Right cardiac atrium (tissue), 5 donors: ENCODE data around the gene PLEKHA8. TPM values are rescaled to one million over a fixed set of nuclear protein-coding genes. Genes with fewer than 3 reads are reported as not detected.

Experiments used
- ATAC-seq, 2 donors: fragments of 200-7000 bp; cut with Tn5 transposase; one replicate each; pipeline versions ENCODE4 v1.8.0 to v1.9.1; 2020; ENCODE audit warnings: moderate library complexity in 2 of 2, mild to moderate bottlenecking in 1 of 2
- DNase-seq, 3 donors: peaks; one replicate each; pipeline ENCODE4 v3.0.0-alpha.2; 2020
- H3K27ac ChIP-seq: one replicate; pipeline ENCODE4 v1.5.1; 2013; ENCODE audit warnings: mild to moderate bottlenecking, low read length, control low read depth, moderate library complexity
- H3K27me3 ChIP-seq: one replicate; pipeline ENCODE4 v1.6.1; 2013; ENCODE audit not compliant: control insufficient read depth, insufficient read depth
- H3K4me1 ChIP-seq: one replicate; pipeline ENCODE4 v1.6.1; 2013; ENCODE audit warnings: low read length; ENCODE audit not compliant: control insufficient read depth, insufficient read depth
- H3K4me3 ChIP-seq: one replicate; pipeline ENCODE4 v1.5.1; 2013; ENCODE audit warnings: low read length, control low read depth
- H3K9me3 ChIP-seq: one replicate; pipeline ENCODE4 v1.6.1; 2013; ENCODE audit warnings: low read length; ENCODE audit not compliant: control insufficient read depth
- WGBS: extraction: QIAGEN DNeasy Blood & Tissue Kit; methylation state at CpG from one replicate; pipeline ENCODE4 v1.1.7; 2013; 5-methylcytosine and 5-hydroxymethylcytosine counted together
- intact Hi-C, 4 donors: fragments of 100-400 bp; cut with DNase I; formaldehyde crosslinking; loops; one replicate each; pipeline versions ENCODE4 v1.11.0 to v1.14.0; 2022 to 2023
- polyA plus RNA-seq: library from polyadenylated mRNA; stranded (reverse); fragments of 200-250 nt; gene quantifications from one replicate; pipeline ENCODE4 v1.2.3, GENCODE V29; 2013
- total RNA-seq, 4 donors: library from RNA; stranded (reverse); fragmentation: NEBNext Ultra II Directional; extraction: Animal tissue kit (Norgen Biotek cat#: 25700); gene quantifications; one replicate each; pipeline ENCODE4 v1.2.1, GENCODE V29; 2021
- donor health status: healthy with polysubstance abuse.
- donor health status: DM: no; HTN: yes; CAD: no.
- donor health status: DM: no; HTN: no; CAD: no.
- donor health status: DM: no; HTN: yes; CAD: no; lungs with severe emphysema.
- donor health status: DM: yes; HTN: yes; CAD: no.

PLEKHA8 gene
- total and polyA plus RNA-seq, 5 donors = 1.7 to 5.6 (median 4.3) TPM

DNA sequence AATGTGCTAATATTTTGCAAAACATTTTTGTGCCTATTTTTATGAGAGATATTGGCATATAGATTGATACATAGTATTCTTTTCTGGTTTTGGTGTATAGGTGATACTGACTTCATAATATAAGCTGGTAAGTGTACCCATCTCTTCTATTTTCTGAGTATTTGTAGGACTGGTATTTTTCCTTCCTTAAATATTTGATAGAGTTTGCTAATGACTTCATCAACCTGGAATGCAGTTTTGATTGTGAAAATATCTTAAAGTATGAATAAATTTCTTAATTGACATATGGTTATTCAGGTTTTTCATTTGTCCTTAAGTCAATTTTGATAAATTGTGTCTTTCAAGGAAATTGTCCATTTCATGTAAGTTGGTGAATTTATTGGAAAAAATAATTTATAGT, 32.6 kb upstream of the PLEKHA8 start:
- H3K9me3 ChIP-seq = no peaks in the 10 kb centered on the region
- H3K4me3 ChIP-seq = no peak overlapping the region
- no peak overlapping the region for H3K27ac ChIP-seq
- DNase-seq (no peak), ATAC-seq (no peak)
- no peaks in the 10 kb centered on the region for H3K27me3 ChIP-seq
- intact Hi-C loops = no loop called here
- no peaks in the 10 kb centered on the region for H3K4me1 ChIP-seq

DNA sequence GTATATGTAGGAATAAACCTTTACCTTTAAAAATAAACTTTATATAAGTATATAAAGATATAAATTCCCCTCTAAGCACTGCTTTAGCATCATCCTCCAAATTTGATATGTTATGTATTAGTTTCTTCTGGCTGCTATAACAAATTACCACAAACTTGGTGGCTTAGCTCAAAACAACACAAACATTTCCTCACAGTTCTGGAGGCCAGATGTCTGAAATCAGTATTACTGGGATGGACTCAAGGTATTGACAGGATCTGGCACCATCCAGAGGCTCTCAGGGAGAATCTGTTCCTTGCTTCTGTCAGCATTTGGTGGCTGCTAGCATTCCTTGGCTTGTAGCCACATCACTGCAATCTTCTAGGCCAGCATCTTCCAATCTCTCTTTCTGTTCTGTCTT, 31.9 kb upstream of the PLEKHA8 start:
- Histone ChIP-seq H3K4me3 (no peak overlapping the region), H3K9me3 (no peaks in the 10 kb centered on the region), H3K4me1 (no peaks in the 10 kb centered on the region), H3K27ac (no peak overlapping the region), H3K27me3 (no peaks in the 10 kb centered on the region)
- no peak for DNase-seq
- intact Hi-C loops = no loop called here
- ATAC-seq = no peak

- no peaks in the 10 kb centered on the region for H3K9me3 ChIP-seq
Observed at GRCh38 chr7:29998489-29998888, 29.7 kb upstream of the PLEKHA8 start.

DNA sequence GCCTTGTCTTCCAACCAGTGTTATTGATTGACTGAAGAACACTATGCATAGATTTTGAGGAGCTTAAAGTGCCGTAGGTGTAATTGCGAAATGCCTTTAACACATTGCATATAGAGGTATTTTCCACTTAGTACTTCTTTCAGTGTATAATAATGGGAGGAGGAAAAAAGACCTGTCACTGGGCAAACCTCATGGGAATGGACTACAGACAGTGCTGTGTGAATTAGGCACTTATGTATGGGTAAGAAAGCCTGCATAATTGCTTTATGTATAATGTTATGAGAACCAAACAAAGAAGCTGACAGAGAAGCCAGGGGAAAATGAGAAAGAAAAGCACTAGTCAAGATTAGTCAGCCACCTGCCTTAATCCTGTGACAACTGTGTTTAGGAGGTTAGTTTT, 26.2 kb upstream of the PLEKHA8 start:
- intact Hi-C loops = no loop called here
- no peak overlapping the region for H3K27ac ChIP-seq
- no peak for DNase-seq
- WGBS = 89% methylated on average over 2 of the region's 2 CpGs
- no peak overlapping the region for H3K4me3 ChIP-seq
- no peak for ATAC-seq
- H3K4me1 ChIP-seq = no peaks in the 10 kb centered on the region
- H3K9me3 ChIP-seq = no peaks in the 10 kb centered on the region
- no peaks in the 10 kb centered on the region for H3K27me3 ChIP-seq

More at GRCh38 chr7:29998489-29998888, 29.7 kb upstream of the PLEKHA8 start:
- no peak for ATAC-seq
- Histone ChIP-seq H3K27ac (no peak overlapping the region), H3K4me1 (no peaks in the 10 kb centered on the region), H3K4me3 (no peak overlapping the region), H3K27me3 (no peaks in the 10 kb centered on the region)
- intact Hi-C loops = no loop called here
- no peak for DNase-seq

DNA sequence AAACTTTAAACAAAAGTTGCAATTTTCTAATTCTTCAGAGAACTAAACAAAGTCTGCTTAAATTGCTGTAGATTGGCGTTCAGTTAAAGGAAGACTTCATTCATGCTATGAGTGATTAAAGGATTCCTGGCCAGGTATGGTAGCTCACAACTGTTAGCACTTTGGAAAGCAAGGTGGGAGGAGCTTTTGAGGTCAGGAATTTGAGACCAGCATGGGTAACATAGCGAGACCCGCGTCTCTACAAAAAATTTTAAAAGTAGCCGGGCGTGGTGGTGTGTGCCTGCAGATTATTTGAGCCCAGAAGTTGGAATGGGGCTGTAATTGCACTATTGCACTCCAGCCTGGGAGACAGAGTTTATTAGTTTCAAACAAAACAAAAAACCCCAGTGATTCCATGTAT, 25.1 kb upstream of the PLEKHA8 start:
- ATAC-seq (no peak), DNase-seq (no peak)
- Histone ChIP-seq H3K4me3 (no peak overlapping the region), H3K9me3 (no peaks in the 10 kb centered on the region), H3K4me1 (no peaks in the 10 kb centered on the region), H3K27ac (no peak overlapping the region), H3K27me3 (no peaks in the 10 kb centered on the region)
- WGBS = 68% methylated on average over 6 of the region's 6 CpGs
- intact Hi-C loops = no loop called here

GRCh38 chr7:30005464-30005863, 22.7 kb upstream of the PLEKHA8 start:
- H3K27ac ChIP-seq = no peak overlapping the region
- 52% methylated on average over 3 of the region's 3 CpGs for WGBS
- H3K4me1 ChIP-seq = no peaks in the 10 kb centered on the region
- no peak for ATAC-seq
- H3K27me3 ChIP-seq = no peaks in the 10 kb centered on the region
- no peak for DNase-seq
- intact Hi-C loops = no loop called here
- no peaks in the 10 kb centered on the region for H3K9me3 ChIP-seq
- no peak overlapping the region for H3K4me3 ChIP-seq

DNA sequence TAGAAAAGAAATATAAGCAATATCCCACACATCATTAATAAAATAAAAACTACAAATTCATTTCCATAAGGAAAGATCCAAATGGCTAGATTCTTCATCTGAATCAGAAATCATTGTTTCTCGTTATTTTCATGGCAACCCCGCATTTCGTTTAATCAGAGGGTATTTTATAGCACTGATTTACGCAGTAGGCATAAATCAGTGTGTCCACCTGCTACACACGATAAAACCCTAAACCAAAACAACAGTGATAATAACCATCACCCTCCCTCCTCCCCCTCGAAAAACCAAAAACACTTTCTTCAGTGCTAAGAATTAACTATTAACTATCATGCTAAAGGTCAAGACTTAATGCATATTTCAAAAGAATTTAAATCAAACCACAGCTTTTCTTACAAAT, 18.2 kb upstream of the PLEKHA8 start:
- intact Hi-C loops = no loop called here
- no peak overlapping the region for H3K27ac ChIP-seq
- DNase-seq (no peak), ATAC-seq (no peak)
- WGBS = 87% methylated on average over 6 of the region's 6 CpGs
- H3K4me3 ChIP-seq = no peak overlapping the region
- no peaks in the 10 kb centered on the region for H3K27me3 ChIP-seq
- no peaks in the 10 kb centered on the region for H3K4me1 ChIP-seq
- no peaks in the 10 kb centered on the region for H3K9me3 ChIP-seq

DNA sequence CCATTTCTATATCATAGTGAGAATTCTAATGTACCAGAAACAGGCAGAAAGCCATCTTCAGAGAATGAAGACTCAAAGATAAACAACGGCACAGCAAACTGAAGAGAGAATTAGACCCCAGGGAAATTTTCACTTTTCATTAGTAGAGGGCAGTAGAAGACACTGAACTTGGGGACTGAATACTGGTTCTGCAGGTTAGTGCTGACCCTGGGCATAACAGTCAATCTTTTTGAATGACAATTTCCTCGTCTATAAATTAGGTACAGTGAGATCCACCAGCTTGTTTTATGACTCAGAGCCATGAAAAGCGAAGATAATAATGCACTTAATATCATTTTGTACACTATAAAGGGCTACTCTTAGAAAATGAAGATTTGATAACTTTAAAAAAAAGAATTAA, 15.5 kb upstream of the PLEKHA8 start:
- Histone ChIP-seq H3K4me3 (no peak overlapping the region), H3K27me3 (no peaks in the 10 kb centered on the region), H3K27ac (no peak overlapping the region), H3K4me1 (no peaks in the 10 kb centered on the region), H3K9me3 (no peaks in the 10 kb centered on the region)
- intact Hi-C loops = no loop called here
- no peak for DNase-seq
- WGBS = 75% methylated on average over 3 of the region's 3 CpGs
- ATAC-seq = no peak

DNA sequence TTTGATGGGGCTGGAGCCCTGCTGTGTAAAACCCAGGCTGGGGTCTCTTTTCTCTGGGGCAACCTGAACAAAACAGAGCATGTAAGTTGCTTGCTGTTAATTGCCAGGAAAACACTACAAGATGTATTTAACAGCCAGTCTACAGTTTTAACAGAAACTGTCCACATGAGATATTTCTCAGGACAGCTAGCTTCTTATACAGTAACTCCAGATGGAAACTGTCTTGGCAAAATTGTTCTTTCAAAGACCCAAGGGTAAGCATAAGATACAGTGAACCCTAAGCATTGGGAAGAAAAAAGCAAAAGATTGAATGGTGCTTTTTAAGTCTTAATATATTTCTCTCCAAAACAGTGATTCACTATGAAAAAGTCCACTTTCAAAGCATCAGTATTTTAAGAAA, 9.8 kb upstream of the PLEKHA8 start:
- H3K4me3 ChIP-seq = no peak overlapping the region
- intact Hi-C loops = no loop called here
- ATAC-seq (no peak), DNase-seq (no peak)
- no peaks in the 10 kb centered on the region for H3K9me3 ChIP-seq
- no peak overlapping the region for H3K27ac ChIP-seq
- no peaks in the 10 kb centered on the region for H3K4me1 ChIP-seq
- no peaks in the 10 kb centered on the region for H3K27me3 ChIP-seq

DNA sequence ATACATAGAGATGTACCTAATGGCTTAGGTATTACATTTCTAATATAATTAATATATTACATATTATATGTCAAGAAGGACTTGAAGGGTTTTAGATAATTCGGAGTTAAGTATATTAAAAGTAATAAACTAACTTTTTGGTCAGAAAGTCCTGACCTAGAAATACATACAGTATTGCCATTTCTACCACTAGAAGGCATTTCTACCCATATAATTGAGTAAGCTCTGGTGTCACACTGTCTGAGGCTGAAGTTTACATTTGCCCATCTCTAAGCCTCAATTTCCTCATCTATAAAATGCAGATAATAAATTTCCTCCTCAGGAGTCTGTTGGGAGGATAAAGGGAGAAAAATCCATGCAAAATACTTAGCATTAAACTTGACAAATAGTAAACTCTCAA, 8.8 kb upstream of the PLEKHA8 start:
- Histone ChIP-seq H3K27ac (no peak overlapping the region), H3K9me3 (no peaks in the 10 kb centered on the region), H3K4me1 (no peaks in the 10 kb centered on the region), H3K27me3 (no peaks in the 10 kb centered on the region), H3K4me3 (no peak overlapping the region)
- DNase-seq (no peak), ATAC-seq (no peak)
- intact Hi-C loops = no loop called here
- WGBS = 90% methylated on average over 1 of the region's 1 CpG

DNA sequence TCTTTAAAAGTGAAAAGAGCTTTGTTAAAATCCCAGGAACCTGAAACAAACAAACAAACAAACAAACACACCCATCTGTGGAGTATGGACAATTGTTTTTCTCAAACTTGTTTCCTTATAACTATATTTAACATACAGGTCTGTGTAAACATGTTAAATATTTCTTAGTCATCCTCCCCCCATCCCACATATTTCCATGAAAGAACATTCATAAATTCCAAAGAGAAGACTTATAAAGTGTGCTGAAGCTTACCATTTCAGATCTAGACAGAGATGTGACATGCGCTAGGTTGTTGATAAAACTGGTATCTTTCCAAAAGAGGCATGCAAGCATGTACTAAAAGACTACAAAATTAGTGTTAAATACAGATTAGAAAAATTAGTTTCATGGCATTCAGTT, 8.3 kb upstream of the PLEKHA8 start:
- WGBS = 95% methylated on average over 1 of the region's 1 CpG
- ATAC-seq (no peak), DNase-seq (no peak)
- H3K27ac ChIP-seq = no peak overlapping the region
- H3K9me3 ChIP-seq = no peaks in the 10 kb centered on the region
- intact Hi-C loops = no loop called here
- H3K4me3 ChIP-seq = no peak overlapping the region
- H3K27me3 ChIP-seq = no peaks in the 10 kb centered on the region
- H3K4me1 ChIP-seq = no peaks in the 10 kb centered on the region

GRCh38 chr7:30020535-30020934, 7.7 kb upstream of the PLEKHA8 start:
- Histone ChIP-seq H3K4me1 (no peaks in the 10 kb centered on the region), H3K4me3 (no peak overlapping the region), H3K27ac (no peak overlapping the region), H3K9me3 (no peaks in the 10 kb centered on the region), H3K27me3 (no peaks in the 10 kb centered on the region)
- no peak for ATAC-seq
- WGBS = 68% methylated on average over 1 of the region's 1 CpG
- intact Hi-C loops = no loop called here
- DNase-seq = no peak
